ENCODE results near the gene ZNF526.

ZNF526 gene

DNA sequence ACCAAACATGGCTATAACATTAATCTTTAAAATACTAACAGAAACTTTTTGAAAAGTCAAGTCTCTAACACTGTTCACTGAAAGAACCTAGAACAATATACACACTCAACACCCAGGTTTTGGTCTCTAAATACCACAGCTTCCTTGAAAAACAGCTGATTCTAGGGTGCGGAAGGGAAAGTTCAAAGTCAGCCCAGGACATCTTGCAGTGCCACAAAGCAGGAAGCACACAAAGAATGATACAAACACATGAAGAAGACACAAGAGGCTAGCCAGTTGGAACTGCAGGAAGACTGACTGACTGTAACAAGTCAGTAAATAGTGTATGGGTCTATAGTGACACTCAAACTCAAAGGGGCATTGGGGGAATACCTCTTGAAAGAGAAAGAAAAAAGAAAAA, 7.2 kb upstream of the ZNF526 start:
- no peaks in the 10 kb centered on the region for H3K27me3 ChIP-seq (ENCODE audit: control insufficient read depth, insufficient read depth, low read length)
- H3K9me3 ChIP-seq (ENCODE audit: control insufficient read depth, low read depth, low read length), result no peaks in the 10 kb centered on the region
- peaks cover 1% of the 10 kb centered on the region for H3K4me1 ChIP-seq (ENCODE audit: control insufficient read depth, low read depth, low read length)
- H3K4me3 ChIP-seq (ENCODE audit: low read length), result no peak overlapping the region
- peaks cover 47% of the 10 kb centered on the region for H3K36me3 ChIP-seq (ENCODE audit: control insufficient read depth, low read depth, low read length)
- no peak overlapping the region for H3K27ac ChIP-seq (ENCODE audit: low read length)
- no peak overlapping the region for H3K9ac ChIP-seq (ENCODE audit: low read length)

- H3K9me3 ChIP-seq (ENCODE audit: control insufficient read depth, low read depth, low read length), result no peaks in the 10 kb centered on the region
- no peak overlapping the region for H3K27ac ChIP-seq (ENCODE audit: low read length)
- H3K9ac ChIP-seq (ENCODE audit: low read length), result no peak overlapping the region
- no peaks in the 10 kb centered on the region for H3K27me3 ChIP-seq (ENCODE audit: control insufficient read depth, insufficient read depth, low read length)
- peaks cover 8% of the 10 kb centered on the region for H3K4me1 ChIP-seq (ENCODE audit: control insufficient read depth, low read depth, low read length)
- peaks cover 26% of the 10 kb centered on the region for H3K36me3 ChIP-seq (ENCODE audit: control insufficient read depth, low read depth, low read length)
- no peak overlapping the region for H3K4me3 ChIP-seq (ENCODE audit: low read length)
These were observed 5.2 kb upstream of the ZNF526 start for GRCh38 chr19:42214810-42215485.

DNA sequence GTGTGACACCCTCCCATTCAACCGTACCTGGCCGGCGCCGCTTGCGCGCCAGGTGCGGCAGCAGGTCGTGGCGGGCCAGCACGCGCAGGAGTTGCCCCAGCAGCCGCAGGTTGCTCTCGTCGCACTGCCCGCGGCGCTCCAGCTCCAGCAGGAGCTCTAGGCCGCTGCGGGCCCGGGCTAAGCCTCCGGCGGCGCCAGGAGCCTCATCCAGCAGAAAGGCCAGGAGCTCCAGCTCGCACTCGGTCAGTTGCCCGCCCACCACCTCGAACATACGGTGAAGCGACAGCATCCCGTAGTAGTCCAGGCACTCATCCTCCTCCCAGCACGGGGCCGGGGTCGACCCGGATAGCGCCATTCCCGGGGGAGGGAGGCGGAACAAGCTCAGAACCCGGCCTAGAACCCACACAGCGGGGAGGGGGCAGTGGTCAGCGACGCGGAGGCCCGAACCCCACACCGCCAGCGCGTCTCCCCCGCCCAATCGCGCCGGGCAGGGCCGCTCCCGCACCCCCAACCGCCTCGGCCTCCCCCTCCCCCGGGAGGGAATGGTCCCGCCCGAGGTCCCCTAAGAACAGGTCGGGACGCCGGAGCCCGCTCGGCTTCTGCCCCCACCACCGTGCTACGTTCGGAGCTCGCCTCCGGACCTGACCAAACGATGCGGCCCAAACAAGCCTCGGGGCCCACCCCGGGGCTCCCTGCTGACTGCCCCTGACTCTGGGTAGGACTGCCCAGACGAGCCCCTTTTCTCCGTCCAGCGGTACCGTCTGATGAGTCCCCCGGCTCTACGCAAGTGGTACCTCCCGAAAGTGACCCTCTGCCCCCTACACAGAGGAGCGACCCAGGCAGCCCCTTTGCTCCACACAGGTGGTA, 3.2 kb upstream of the ZNF526 start:
- Histone ChIP-seq H3K27ac (ENCODE audit: low read length) (peak overlapping the region; percentile 82), H3K9ac (ENCODE audit: low read length) (peak overlapping the region; percentile 72), H3K4me1 (ENCODE audit: control insufficient read depth, low read depth, low read length) (peaks cover 8% of the 10 kb centered on the region)

DNA sequence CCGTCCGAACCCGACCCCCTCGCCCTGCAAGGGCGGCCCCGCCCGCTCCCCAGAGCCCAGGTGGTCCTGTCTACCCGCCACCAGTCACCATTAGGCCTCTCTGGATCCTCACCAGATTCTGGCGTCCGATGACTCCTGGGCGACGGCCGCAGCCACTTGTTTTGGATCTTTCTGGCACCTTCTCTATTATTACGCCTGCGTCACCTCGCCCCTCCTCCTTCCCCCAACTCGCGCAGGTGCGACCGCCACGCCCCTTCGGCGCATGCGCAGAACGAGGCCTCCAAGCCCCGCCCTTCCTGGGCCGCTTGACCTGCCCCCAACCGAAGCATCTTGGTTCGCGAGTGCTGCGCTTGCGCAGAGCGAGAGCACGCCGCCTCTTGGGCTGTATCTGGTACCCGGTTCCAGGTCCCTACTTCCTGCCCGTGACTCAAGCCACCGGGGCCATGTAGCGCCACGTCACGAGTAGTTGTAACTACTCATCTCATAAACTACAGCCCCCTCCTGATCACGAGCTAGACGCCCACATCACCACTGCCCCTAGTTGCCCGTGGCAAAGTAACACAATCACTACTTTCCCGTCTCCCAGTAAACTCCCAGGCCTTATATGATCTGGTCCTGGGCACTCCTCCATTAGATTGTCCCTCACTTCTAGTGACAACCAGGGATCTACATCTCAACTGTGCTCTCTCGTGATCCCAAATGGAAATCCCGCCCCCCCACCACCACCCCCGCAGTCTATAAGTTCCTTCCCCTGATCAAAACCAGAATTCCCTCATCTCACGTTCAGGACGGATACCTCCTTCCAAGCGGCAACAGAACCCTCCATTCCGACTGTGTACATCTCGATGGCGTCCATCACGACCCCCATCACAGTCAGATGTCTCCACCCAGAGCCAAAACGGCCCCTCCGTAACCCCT, 2.3 kb upstream of the ZNF526 start, which contains the start of gene DEDD2:
Gene DEDD2 (minus strand): TSS at position 158 of the 918 bp plus-strand sequence. CDS start 670 bp downstream, outside the sequence.
- peak within 1 kb of the TSS; percentile 82 for H3K27ac ChIP-seq (ENCODE audit: low read length)
- H3K36me3 ChIP-seq (ENCODE audit: control insufficient read depth, low read depth, low read length), result peaks cover 23% of the 10 kb centered on the region
- no peaks in the 10 kb centered on the region for H3K27me3 ChIP-seq (ENCODE audit: control insufficient read depth, insufficient read depth, low read length)
- peaks cover 8% of the 10 kb centered on the region for H3K4me1 ChIP-seq (ENCODE audit: control insufficient read depth, low read depth, low read length)
- H3K9ac ChIP-seq (ENCODE audit: low read length), result peak within 1 kb of the TSS; percentile 72
- peak within 1 kb of the TSS; percentile 92 for H3K4me3 ChIP-seq (ENCODE audit: low read length)
- no peaks in the 10 kb centered on the region for H3K9me3 ChIP-seq (ENCODE audit: control insufficient read depth, low read depth, low read length)

More for the DNA sequence above, 3.2 kb upstream of the ZNF526 start:
- H3K36me3 ChIP-seq (ENCODE audit: control insufficient read depth, low read depth, low read length), result peaks cover 24% of the 10 kb centered on the region
- no peaks in the 10 kb centered on the region for H3K27me3 ChIP-seq (ENCODE audit: control insufficient read depth, insufficient read depth, low read length)
- H3K9me3 ChIP-seq (ENCODE audit: control insufficient read depth, low read depth, low read length), result no peaks in the 10 kb centered on the region
- H3K4me3 ChIP-seq (ENCODE audit: low read length), result peak overlapping the region; percentile 92

- Histone ChIP-seq H3K36me3 (ENCODE audit: control insufficient read depth, low read depth, low read length) (peaks cover 13% of the 10 kb centered on the region), H3K9ac (ENCODE audit: low read length) (peak overlapping the region; percentile 88), H3K4me3 (ENCODE audit: low read length) (peak overlapping the region; percentile 92), H3K27ac (ENCODE audit: low read length) (peak overlapping the region; percentile 51), H3K9me3 (ENCODE audit: control insufficient read depth, low read depth, low read length) (no peaks in the 10 kb centered on the region), H3K27me3 (ENCODE audit: control insufficient read depth, insufficient read depth, low read length) (no peaks in the 10 kb centered on the region), H3K4me1 (ENCODE audit: control insufficient read depth, low read depth, low read length) (peaks cover 8% of the 10 kb centered on the region)
These were observed 612 bp downstream of the ZNF526 start for GRCh38 chr19:42220751-42221097.

DNA sequence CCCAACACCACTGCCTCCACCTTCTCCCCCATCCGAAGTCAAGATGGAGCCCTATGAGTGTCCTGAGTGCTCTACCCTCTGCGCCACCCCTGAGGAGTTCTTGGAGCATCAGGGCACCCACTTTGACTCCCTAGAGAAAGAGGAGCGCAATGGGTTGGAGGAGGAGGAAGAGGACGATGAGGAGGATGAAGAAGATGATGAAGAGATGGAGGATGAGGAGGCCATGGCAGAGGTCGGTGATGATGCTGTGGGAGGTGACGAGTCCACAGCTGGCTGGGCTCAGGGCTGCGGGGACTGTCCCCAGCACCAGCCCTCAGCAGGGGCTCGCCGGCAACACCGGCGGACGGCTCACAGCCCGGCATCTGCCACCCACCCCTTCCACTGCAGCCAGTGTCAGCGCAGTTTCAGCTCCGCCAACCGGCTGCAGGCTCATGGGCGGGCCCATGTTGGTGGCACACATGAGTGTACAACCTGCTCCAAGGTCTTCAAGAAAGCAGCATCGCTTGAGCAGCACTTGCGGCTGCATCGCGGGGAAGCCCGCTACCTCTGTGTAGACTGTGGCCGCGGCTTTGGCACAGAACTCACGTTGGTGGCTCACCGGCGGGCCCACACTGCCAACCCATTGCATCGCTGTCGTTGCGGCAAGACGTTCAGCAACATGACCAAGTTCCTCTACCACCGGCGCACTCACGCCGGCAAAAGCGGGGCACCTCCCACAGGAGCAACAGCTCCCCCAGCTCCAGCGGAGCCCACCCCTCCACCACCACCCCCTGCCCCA, 5.0 kb downstream of the ZNF526 start:
- H3K27ac ChIP-seq (ENCODE audit: low read length), result no peak overlapping the region
- H3K4me1 ChIP-seq (ENCODE audit: control insufficient read depth, low read depth, low read length), result no peaks in the 10 kb centered on the region
- H3K4me3 ChIP-seq (ENCODE audit: low read length), result no peak overlapping the region
- H3K9ac ChIP-seq (ENCODE audit: low read length), result no peak overlapping the region
- H3K27me3 ChIP-seq (ENCODE audit: control insufficient read depth, insufficient read depth, low read length), result no peaks in the 10 kb centered on the region
- H3K36me3 ChIP-seq (ENCODE audit: control insufficient read depth, low read depth, low read length), result peaks cover 35% of the 10 kb centered on the region
- H3K9me3 ChIP-seq (ENCODE audit: control insufficient read depth, low read depth, low read length), result no peaks in the 10 kb centered on the region

DNA sequence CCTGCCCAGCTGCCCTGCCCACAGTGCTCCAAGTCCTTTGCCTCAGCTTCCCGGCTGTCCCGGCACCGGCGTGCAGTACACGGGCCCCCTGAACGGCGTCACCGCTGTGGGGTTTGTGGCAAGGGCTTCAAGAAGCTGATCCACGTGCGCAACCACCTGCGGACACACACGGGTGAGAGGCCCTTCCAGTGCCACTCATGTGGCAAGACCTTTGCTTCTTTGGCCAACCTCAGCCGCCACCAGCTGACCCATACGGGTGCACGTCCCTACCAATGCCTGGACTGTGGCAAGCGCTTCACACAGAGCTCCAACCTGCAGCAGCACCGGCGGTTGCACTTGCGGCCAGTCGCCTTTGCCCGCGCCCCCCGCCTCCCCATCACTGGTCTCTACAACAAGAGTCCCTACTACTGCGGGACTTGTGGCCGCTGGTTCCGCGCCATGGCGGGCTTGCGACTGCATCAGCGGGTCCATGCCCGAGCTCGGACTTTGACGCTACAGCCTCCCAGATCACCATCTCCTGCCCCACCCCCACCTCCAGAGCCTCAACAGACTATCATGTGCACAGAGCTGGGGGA, 5.7 kb downstream of the ZNF526 start:
- Histone ChIP-seq H3K4me1 (ENCODE audit: control insufficient read depth, low read depth, low read length) (no peaks in the 10 kb centered on the region), H3K36me3 (ENCODE audit: control insufficient read depth, low read depth, low read length) (peaks cover 36% of the 10 kb centered on the region), H3K27me3 (ENCODE audit: control insufficient read depth, insufficient read depth, low read length) (no peaks in the 10 kb centered on the region), H3K27ac (ENCODE audit: low read length) (no peak overlapping the region), H3K9me3 (ENCODE audit: control insufficient read depth, low read depth, low read length) (no peaks in the 10 kb centered on the region), H3K4me3 (ENCODE audit: low read length) (no peak overlapping the region), H3K9ac (ENCODE audit: low read length) (no peak overlapping the region)

DNA sequence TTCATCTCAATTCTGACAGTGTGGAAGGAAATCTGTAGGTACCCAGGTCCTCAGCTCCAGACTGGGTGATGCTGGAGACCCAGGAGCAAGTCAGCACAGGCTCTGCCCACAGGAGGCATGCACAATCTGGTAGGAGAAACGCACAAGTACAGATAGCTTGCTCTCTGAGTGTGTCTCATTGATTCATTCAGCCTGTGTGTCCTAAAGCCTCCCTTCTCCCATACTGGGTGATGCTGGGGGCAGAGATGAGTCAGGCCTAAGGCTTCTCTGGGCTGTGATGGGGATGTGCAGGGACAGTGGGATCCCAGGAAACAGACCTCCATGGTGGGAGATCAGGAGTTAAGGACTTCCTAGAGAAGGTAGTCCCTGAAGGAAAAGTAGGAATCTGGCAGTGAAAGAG, 6.8 kb downstream of the ZNF526 start:
- H3K9ac ChIP-seq (ENCODE audit: low read length), result no peak overlapping the region
- H3K36me3 ChIP-seq (ENCODE audit: control insufficient read depth, low read depth, low read length), result peaks cover 46% of the 10 kb centered on the region
- H3K4me3 ChIP-seq (ENCODE audit: low read length), result no peak overlapping the region
- H3K9me3 ChIP-seq (ENCODE audit: control insufficient read depth, low read depth, low read length), result no peaks in the 10 kb centered on the region
- H3K4me1 ChIP-seq (ENCODE audit: control insufficient read depth, low read depth, low read length), result no peaks in the 10 kb centered on the region
- no peak overlapping the region for H3K27ac ChIP-seq (ENCODE audit: low read length)
- no peaks in the 10 kb centered on the region for H3K27me3 ChIP-seq (ENCODE audit: control insufficient read depth, insufficient read depth, low read length)

- Histone ChIP-seq H3K4me1 (ENCODE audit: control insufficient read depth, low read depth, low read length) (no peaks in the 10 kb centered on the region), H3K9me3 (ENCODE audit: control insufficient read depth, low read depth, low read length) (no peaks in the 10 kb centered on the region), H3K9ac (ENCODE audit: low read length) (no peak overlapping the region), H3K4me3 (ENCODE audit: low read length) (no peak overlapping the region), H3K27ac (ENCODE audit: low read length) (no peak overlapping the region), H3K36me3 (ENCODE audit: control insufficient read depth, low read depth, low read length) (peaks cover 54% of the 10 kb centered on the region), H3K27me3 (ENCODE audit: control insufficient read depth, insufficient read depth, low read length) (no peaks in the 10 kb centered on the region)
These were observed 8.5 kb downstream of the ZNF526 start for GRCh38 chr19:42228641-42229040.

DNA sequence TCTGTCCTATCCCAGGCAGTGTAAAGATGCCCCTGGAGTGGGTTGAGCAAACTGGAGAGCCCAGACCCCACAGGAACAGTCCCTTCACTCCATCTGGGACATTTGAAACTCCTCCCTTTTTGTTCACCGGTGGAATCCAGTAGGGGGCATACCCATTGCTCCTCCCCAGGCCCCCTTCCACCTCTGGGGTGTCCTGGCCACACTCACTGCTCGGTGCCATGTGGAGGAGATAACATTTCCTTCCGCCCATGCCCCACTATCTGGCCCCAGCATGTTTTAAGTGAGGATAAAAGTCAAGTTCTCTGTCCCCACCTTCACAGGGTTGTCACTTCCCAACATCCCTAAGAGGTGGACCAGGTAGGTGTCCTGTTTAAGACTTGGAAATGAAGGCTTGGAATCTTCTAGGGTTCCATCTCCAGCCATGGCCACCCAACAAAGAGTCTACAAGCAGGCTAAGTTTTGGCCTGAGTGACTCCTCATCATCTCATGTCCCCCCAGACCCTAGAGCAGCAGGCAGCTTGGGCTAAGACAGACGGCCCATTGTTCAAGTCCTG, 9.3 kb downstream of the ZNF526 start:
- Histone ChIP-seq H3K4me3 (ENCODE audit: low read length) (no peak overlapping the region), H3K27me3 (ENCODE audit: control insufficient read depth, insufficient read depth, low read length) (no peaks in the 10 kb centered on the region), H3K9ac (ENCODE audit: low read length) (no peak overlapping the region), H3K4me1 (ENCODE audit: control insufficient read depth, low read depth, low read length) (no peaks in the 10 kb centered on the region), H3K27ac (ENCODE audit: low read length) (no peak overlapping the region), H3K9me3 (ENCODE audit: control insufficient read depth, low read depth, low read length) (no peaks in the 10 kb centered on the region), H3K36me3 (ENCODE audit: control insufficient read depth, low read depth, low read length) (peaks cover 57% of the 10 kb centered on the region)

Data from iPS-18a (cell line).